ENCODE data around the gene PLPPR1. TPM values are rescaled to one million over a fixed set of nuclear protein-coding genes. Genes with fewer than 3 reads are reported as not detected.

Gene PLPPR1
- total RNA-seq, 2 experiments from 2014 or later = not detected

- no peak for ATAC-seq
- DNase-seq = no peak
- H3K27ac Mint-ChIP-seq = no peak overlapping the region
- ChIA-PET CTCF (no interaction called here), POLR2A (no interaction called here)
- no peaks in the 10 kb centered on the region for H3K36me3 Mint-ChIP-seq (ENCODE audit: low read depth)
- peaks cover 2% of the 10 kb centered on the region for H3K27me3 Mint-ChIP-seq
- TF ChIP-seq, protein P1, sequence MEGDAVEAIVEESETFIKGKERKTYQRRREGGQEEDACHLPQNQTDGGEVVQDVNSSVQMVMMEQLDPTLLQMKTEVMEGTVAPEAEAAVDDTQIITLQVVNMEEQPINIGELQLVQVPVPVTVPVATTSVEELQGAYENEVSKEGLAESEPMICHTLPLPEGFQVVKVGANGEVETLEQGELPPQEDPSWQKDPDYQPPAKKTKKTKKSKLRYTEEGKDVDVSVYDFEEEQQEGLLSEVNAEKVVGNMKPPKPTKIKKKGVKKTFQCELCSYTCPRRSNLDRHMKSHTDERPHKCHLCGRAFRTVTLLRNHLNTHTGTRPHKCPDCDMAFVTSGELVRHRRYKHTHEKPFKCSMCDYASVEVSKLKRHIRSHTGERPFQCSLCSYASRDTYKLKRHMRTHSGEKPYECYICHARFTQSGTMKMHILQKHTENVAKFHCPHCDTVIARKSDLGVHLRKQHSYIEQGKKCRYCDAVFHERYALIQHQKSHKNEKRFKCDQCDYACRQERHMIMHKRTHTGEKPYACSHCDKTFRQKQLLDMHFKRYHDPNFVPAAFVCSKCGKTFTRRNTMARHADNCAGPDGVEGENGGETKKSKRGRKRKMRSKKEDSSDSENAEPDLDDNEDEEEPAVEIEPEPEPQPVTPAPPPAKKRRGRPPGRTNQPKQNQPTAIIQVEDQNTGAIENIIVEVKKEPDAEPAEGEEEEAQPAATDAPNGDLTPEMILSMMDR (IDR thresholded peaks at IDR 0.05) = no peak
- no peaks in the 10 kb centered on the region for H3K4me1 Mint-ChIP-seq (ENCODE audit: low read depth)
- H3K4me3 Mint-ChIP-seq = no peak overlapping the region
- intact Hi-C loops (cut with micrococcal nuclease) = no loop called here
- H3K9me3 Mint-ChIP-seq = no peaks in the 10 kb centered on the region
Measured at GRCh38 chr9:101309139-101309538, 280.6 kb downstream of the PLPPR1 start.

DNA sequence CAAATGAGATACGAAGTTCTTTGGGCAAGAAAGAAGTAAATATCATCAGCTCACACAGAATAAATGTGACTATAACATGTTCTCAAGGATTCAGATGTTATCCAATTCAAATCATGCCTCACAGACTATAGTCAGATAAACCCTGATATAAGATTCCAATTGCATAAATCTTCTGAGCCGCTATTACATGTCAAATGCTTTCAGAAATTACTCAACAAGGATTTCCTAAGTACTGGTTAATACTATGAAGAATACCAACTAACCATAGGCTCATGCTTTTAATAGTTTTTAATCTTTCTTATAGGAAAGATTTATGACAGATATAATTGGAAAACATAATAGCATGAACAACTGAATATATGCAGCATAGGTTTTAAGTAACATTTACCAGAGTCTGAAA is 282.7 kb downstream of the PLPPR1 start:
- CTCF ChIA-PET = interaction anchor here (0.7 to 3.4 kb wide), 19 partner anchors 9 to 710 kb away, joined by 3 to 28 read pairs (median 4); no protein-coding TSS in a partner anchor
- no peak for ATAC-seq
- H3K4me3 Mint-ChIP-seq = no peak overlapping the region
- TF ChIP-seq, protein P1 (IDR thresholded peaks at IDR 0.05) = no peak
- H3K9me3 Mint-ChIP-seq = no peaks in the 10 kb centered on the region
- no peaks in the 10 kb centered on the region for H3K4me1 Mint-ChIP-seq (ENCODE audit: low read depth)
- intact Hi-C loops (cut with micrococcal nuclease) = loop anchor here (2.0 to 10.0 kb wide), 3 partner anchors 196 to 710 kb away; no protein-coding TSS in a partner anchor
- DNase-seq = no peak
- H3K36me3 Mint-ChIP-seq (ENCODE audit: low read depth) = no peaks in the 10 kb centered on the region
- H3K27ac Mint-ChIP-seq = no peak overlapping the region
- H3K27me3 Mint-ChIP-seq = peaks cover 4% of the 10 kb centered on the region
- POLR2A ChIA-PET = no interaction called here

- Mint-ChIP-seq H3K4me3 (no peak overlapping the region), H3K4me1 (ENCODE audit: low read depth) (no peaks in the 10 kb centered on the region), H3K9me3 (no peaks in the 10 kb centered on the region), H3K36me3 (ENCODE audit: low read depth) (no peaks in the 10 kb centered on the region), H3K27ac (no peak overlapping the region), H3K27me3 (peaks cover 4% of the 10 kb centered on the region)
- ChIA-PET POLR2A (no interaction called here), CTCF (interaction anchor here (0.7 to 3.4 kb wide), 22 partner anchors 9 to 711 kb away, joined by 3 to 28 read pairs (median 4); no protein-coding TSS in a partner anchor)
- ATAC-seq (peak; percentile 67), DNase-seq (peak; percentile 3)
- intact Hi-C loops (cut with micrococcal nuclease) = loop anchor here (2.0 to 10.0 kb wide), 3 partner anchors 197 to 711 kb away; no protein-coding TSS in a partner anchor
- TF ChIP-seq, protein P1 (IDR thresholded peaks at IDR 0.05) = peak; percentile 63
Measured at GRCh38 chr9:101311758-101312420, 283.4 kb downstream of the PLPPR1 start.

DNA sequence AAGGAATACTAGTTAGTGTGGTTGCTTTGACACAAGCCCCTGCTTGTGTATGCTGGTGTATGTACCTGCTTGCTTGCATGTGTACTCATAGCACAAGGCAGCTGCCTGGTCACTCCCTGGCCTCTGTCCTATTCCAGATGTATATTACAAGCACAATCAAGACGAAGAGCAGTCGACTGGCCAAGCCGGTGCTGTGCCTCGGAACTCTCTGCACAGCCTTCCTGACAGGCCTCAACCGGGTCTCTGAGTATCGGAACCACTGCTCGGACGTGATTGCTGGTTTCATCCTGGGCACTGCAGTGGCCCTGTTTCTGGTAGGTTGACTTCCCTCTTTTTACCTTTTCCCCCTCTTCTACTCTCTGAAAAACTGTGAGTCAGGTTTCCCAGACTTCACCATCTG is 284.1 kb downstream of the PLPPR1 start:
- intact Hi-C loops (cut with micrococcal nuclease) = loop anchor here (5.0 to 10.0 kb wide), 2 partner anchors 198 to 600 kb away; no protein-coding TSS in a partner anchor

GRCh38 chr9:101315112-101315450 is 286.6 kb downstream of the PLPPR1 start:
- ATAC-seq (no peak), DNase-seq (no peak)
- Mint-ChIP-seq H3K4me1 (ENCODE audit: low read depth) (no peaks in the 10 kb centered on the region), H3K36me3 (ENCODE audit: low read depth) (no peaks in the 10 kb centered on the region), H3K27me3 (peaks cover 4% of the 10 kb centered on the region), H3K4me3 (no peak overlapping the region), H3K9me3 (no peaks in the 10 kb centered on the region), H3K27ac (no peak overlapping the region)
- TF ChIP-seq, protein P1 (IDR thresholded peaks at IDR 0.05) = no peak
- ChIA-PET POLR2A (no interaction called here), CTCF (interaction anchor here (0.9 kb wide), 1 partner anchor 196 kb away, joined by 3 read pairs; no protein-coding TSS in a partner anchor)
- intact Hi-C loops (cut with micrococcal nuclease) = loop anchor here (10.0 kb wide), 1 partner anchor 200 kb away; no protein-coding TSS in a partner anchor

More for the DNA sequence above, 284.1 kb downstream of the PLPPR1 start:
- Mint-ChIP-seq H3K4me3 (no peak overlapping the region), H3K27me3 (peaks cover 4% of the 10 kb centered on the region), H3K4me1 (ENCODE audit: low read depth) (no peaks in the 10 kb centered on the region), H3K36me3 (ENCODE audit: low read depth) (no peaks in the 10 kb centered on the region), H3K9me3 (no peaks in the 10 kb centered on the region), H3K27ac (no peak overlapping the region)
- CTCF ChIA-PET = interaction anchor here (0.9 to 3.4 kb wide), 11 partner anchors 12 to 712 kb away, joined by 3 to 28 read pairs (median 6); no protein-coding TSS in a partner anchor
- TF ChIP-seq, protein P1 (IDR thresholded peaks at IDR 0.05) = no peak
- DNase-seq (no peak), ATAC-seq (no peak)
- POLR2A ChIA-PET = no interaction called here

Data from activated CD8-positive, alpha-beta T cell treated with anti-CD3 and anti-CD28 coated beads for 36 hours (primary cell).